GM13977 (cell line): ENCODE data around the gene HOOK2.
"Not testable (repeated sequence)": the region's sequence is repeated elsewhere in the genome, so short reads cannot be mapped to it uniquely, and the experiment has no call there.

Source experiments
- DNase-seq: peaks from one replicate; pipeline ENCODE4 v3.0.0; 2012; ENCODE audit warnings: low spot score
- in situ Hi-C: fragments of 300-500 bp; cut with MboI; formaldehyde crosslinking; loops from one replicate; pipeline ENCODE4 v1.12.0; 2022; ENCODE audit warnings: low sequenced_read_pairs, low pct_unique_long_range_greater_than_20kb, mixed read lengths, inconsistent platforms; ENCODE audit not compliant: unreplicated experiment
- TF ChIP-seq, protein P1 (sequence below): IDR thresholded peaks from 2 replicates; pipeline ENCODE4 v1.5.1; 2012; ENCODE audit warnings: mild to moderate bottlenecking, control low read depth; ENCODE audit not compliant: insufficient read depth; ENCODE audit errors: extremely low read depth, missing control alignments

The HOOK2 gene

DNA sequence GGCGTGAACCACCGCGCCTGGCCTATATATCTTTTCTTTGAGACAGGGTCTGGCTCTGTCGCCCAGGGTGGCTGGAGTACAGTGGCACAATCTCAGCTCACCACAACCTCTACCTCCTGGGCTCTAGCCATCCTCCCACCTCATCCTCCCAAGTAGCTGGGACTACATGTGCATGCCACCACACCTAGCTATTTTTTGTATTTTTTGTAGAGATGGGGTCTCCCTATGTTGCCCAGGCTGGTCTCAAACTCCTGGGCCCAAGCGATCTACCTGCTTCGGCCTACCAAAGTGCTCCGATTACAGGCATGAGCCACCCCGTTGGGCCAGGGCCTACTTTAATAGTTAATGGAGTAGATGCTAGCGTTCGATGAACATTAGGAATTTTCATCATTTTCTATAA lies 55.1 kb downstream of the HOOK2 start:
- DNase-seq, result no peak
- TF ChIP-seq, protein P1, sequence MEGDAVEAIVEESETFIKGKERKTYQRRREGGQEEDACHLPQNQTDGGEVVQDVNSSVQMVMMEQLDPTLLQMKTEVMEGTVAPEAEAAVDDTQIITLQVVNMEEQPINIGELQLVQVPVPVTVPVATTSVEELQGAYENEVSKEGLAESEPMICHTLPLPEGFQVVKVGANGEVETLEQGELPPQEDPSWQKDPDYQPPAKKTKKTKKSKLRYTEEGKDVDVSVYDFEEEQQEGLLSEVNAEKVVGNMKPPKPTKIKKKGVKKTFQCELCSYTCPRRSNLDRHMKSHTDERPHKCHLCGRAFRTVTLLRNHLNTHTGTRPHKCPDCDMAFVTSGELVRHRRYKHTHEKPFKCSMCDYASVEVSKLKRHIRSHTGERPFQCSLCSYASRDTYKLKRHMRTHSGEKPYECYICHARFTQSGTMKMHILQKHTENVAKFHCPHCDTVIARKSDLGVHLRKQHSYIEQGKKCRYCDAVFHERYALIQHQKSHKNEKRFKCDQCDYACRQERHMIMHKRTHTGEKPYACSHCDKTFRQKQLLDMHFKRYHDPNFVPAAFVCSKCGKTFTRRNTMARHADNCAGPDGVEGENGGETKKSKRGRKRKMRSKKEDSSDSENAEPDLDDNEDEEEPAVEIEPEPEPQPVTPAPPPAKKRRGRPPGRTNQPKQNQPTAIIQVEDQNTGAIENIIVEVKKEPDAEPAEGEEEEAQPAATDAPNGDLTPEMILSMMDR, result no peak
- in situ Hi-C loops, result no loop called here

DNA sequence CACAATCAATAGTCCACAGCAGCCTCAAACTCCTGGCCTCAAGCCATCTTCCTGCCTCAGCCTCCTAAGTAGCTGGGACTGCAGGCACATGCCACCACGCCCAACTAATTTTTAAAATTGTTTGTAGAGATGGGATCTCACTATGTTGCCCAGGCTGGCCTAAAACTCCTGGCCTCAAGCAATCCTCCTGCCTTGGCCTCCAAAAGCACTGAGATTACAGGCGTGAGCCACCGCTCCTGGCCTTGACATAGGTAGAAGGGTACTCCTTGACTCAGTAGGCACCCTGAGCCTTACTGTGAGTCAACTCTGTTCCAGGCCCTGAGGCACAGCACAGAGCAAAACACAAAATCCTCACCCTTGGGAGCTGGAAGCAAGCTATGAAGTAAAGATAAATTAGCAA lies 59.4 kb downstream of the HOOK2 start:
- TF ChIP-seq, protein P1, result no peak
- in situ Hi-C loops, result no loop called here
- no peak for DNase-seq

DNA sequence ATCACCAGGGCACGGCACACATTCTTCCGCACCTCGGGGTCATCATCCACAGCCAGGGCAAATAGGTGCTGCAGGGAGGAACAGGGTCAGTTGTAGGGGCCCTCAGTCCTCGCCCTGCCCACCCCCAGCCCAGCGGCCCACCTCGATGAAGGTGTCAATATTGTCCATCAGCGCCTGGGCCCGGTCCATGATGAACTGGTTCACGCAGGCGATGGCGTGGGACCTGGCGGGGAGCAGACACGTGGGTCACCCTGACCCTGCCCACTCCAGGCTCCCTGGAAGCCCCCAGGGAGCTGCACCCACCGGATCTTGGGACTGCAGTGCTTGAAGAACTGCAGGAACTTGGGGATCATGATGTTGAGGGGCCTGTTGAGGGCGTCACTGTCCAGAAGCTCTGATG lies 60.2 kb downstream of the HOOK2 start:
- in situ Hi-C loops, result no loop called here
- TF ChIP-seq, protein P1, result no peak
- no peak for DNase-seq

DNA sequence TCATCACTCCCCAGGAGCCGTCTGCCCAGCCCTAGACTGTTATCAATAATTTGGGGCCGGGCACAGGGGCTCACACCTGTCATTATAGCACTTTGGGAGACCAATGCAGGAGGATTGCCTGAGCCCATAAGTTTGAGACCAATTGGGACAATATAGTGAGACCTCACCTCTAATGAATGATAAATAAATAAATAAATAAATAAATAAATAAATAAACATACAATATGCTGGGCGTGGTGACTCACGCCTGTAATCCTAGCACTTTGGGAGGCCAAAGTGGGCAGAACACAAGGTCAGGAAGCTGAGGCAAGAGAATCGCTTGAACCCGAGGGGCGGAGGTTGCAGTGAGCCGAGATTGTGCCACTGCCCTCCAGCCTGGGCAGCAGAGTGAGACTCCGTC lies 62.0 kb downstream of the HOOK2 start:
- DNase-seq, in situ Hi-C loops: not testable (repeated sequence)
